HepG2 (cell line): ENCODE results near the gene UBXN2A. TPM values are rescaled to one million over a fixed set of nuclear protein-coding genes. Genes with fewer than 3 reads are reported as not detected.

Experiments
- GMEB2 ChIP-seq: IDR thresholded peaks from 2 replicates; pipeline ENCODE4 v1.6.1; 2016; ENCODE audit warnings: missing biosample characterization, missing genetic modification reagents, low read depth
- HNF1B ChIP-seq: sonication (generic); formaldehyde crosslinking; IDR thresholded peaks from 2 replicates; pipeline ENCODE4 v1.5.1; 2020; ENCODE audit warnings: mild to moderate bottlenecking, moderate library complexity, missing genetic modification reagents
- NFYB ChIP-seq: sonication (generic); formaldehyde crosslinking; IDR thresholded peaks from 2 replicates; pipeline ENCODE4 v1.4.0; 2020; ENCODE audit warnings: missing genetic modification reagents
- ZBED4 ChIP-seq: sonication (generic); formaldehyde crosslinking; IDR thresholded peaks from 2 replicates; pipeline ENCODE4 v1.4.0; 2020; ENCODE audit warnings: missing genetic modification reagents, borderline replicate concordance
- ZFP90 ChIP-seq: sonication (generic); formaldehyde crosslinking; IDR thresholded peaks from 2 replicates; pipeline ENCODE4 v1.8.0; 2022; ENCODE audit warnings: missing genetic modification reagents, mild to moderate bottlenecking, inconsistent platforms, borderline replicate concordance
- polyA plus RNA-seq, 8 experiments: library from polyadenylated mRNA; depleted of rRNA in 3 of 8; stranded (reverse) in 7 of 8; unstranded in 1 of 8; fragments of >200 nt; fragmentation: Illumina TruSeq in 4 of 8; extraction: Trizol in 4 of 8; gene quantifications; 2 replicates each; pipeline versions ENCODE4 v1.2.1 to v1.2.3, GENCODE V29; 2011 to 2016; ENCODE audit warnings: low read depth in 4 of 8, missing spikeins in 1 of 8, mixed read lengths in 1 of 8; ENCODE audit not compliant: insufficient read depth in 1 of 8
- total RNA-seq, 5 experiments: library from RNA; depleted of rRNA; stranded (reverse); fragments of >200 nt; fragmentation: Illumina TruSeq; extraction: Trizol; gene quantifications; 2 replicates each; pipeline ENCODE4 v1.2.3, GENCODE V29; 2016; ENCODE audit warnings: low read depth in 1 of 5
- TF ChIP-seq, protein P1 (sequence below): sonication (generic); formaldehyde crosslinking; conservative IDR thresholded peaks from 2 replicates; pipeline ENCODE4 v1.8.0; 2022; ENCODE audit warnings: mild to moderate bottlenecking, moderate library complexity, missing genetic modification reagents
- TF ChIP-seq, protein P2 (sequence below): sonication (generic); formaldehyde crosslinking; IDR thresholded peaks from 2 replicates; pipeline ENCODE4 v1.8.0; 2022; ENCODE audit warnings: mild to moderate bottlenecking, missing genetic modification reagents

UBXN2A gene
- total and polyA plus RNA-seq, 2 of the 13 experiments (the other 11 are each of a cell fraction or from before 2014, with no cell fraction given), result 8.3 to 20.9 TPM

- TF ChIP-seq ZFP90, result peak; percentile 23; the same call in 1 of the 2 replicates
- peak; percentile 72; the same call in 1 of the 2 replicates for TF ChIP-seq HNF1B (CRISPR knock-in tag)
- TF ChIP-seq, protein P1, sequence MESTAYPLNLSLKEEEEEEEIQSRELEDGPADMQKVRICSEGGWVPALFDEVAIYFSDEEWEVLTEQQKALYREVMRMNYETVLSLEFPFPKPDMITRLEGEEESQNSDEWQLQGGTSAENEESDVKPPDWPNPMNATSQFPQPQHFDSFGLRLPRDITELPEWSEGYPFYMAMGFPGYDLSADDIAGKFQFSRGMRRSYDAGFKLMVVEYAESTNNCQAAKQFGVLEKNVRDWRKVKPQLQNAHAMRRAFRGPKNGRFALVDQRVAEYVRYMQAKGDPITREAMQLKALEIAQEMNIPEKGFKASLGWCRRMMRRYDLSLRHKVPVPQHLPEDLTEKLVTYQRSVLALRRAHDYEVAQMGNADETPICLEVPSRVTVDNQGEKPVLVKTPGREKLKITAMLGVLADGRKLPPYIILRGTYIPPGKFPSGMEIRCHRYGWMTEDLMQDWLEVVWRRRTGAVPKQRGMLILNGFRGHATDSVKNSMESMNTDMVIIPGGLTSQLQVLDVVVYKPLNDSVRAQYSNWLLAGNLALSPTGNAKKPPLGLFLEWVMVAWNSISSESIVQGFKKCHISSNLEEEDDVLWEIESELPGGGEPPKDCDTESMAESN (CRISPR knock-in tag), result no peak; the same call in none of the 2 replicates
- no peak for TF ChIP-seq NFYB
- TF ChIP-seq, protein P2, sequence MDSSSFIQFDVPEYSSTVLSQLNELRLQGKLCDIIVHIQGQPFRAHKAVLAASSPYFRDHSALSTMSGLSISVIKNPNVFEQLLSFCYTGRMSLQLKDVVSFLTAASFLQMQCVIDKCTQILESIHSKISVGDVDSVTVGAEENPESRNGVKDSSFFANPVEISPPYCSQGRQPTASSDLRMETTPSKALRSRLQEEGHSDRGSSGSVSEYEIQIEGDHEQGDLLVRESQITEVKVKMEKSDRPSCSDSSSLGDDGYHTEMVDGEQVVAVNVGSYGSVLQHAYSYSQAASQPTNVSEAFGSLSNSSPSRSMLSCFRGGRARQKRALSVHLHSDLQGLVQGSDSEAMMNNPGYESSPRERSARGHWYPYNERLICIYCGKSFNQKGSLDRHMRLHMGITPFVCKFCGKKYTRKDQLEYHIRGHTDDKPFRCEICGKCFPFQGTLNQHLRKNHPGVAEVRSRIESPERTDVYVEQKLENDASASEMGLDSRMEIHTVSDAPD, result no peak
- TF ChIP-seq ZBED4 (CRISPR knock-in tag), result peak; percentile 79; the same call in 1 of the 2 replicates
- TF ChIP-seq GMEB2 (CRISPR knock-in tag), result no peak
- TF ChIP-seq, all 625 proteins: peak for 234
Observed at GRCh38 chr2:24015562-24016375, 75.5 kb downstream of the UBXN2A start (continued).
